Activated CD8-positive, alpha-beta memory T cell treated with anti-CD3 and anti-CD28 coated beads for 24 hours (primary cell): Measurements from ENCODE around the gene PRKAG2.
"Not testable (repeated sequence)": the region's sequence is repeated elsewhere in the genome, so short reads cannot be mapped to it uniquely, and the experiment has no call there.

Experiments
- DNase-seq: peaks from one replicate; pipeline ENCODE4 v3.0.0-alpha.2; 2020

Gene PRKAG2

DNA sequence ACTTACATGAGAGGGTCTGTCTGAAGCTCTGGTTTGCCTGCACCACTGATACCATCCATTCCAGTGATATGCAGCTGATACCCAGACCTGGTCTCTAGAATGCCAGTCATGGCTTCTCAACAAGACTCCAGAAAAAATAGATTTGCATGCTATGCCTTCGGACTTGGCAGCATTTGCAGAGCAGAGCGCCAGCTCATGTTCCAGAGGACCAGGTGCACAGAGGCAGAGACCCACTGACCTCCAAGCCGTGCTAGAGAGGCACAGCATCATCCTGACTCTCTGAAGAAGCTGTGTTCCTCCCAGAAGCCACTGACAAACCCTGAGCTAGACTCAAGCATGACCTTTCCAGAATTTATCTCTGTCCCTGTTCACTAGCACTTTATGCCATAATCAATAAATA is 6.9 kb upstream of the PRKAG2 start:
- DNase-seq, result no peak

DNA sequence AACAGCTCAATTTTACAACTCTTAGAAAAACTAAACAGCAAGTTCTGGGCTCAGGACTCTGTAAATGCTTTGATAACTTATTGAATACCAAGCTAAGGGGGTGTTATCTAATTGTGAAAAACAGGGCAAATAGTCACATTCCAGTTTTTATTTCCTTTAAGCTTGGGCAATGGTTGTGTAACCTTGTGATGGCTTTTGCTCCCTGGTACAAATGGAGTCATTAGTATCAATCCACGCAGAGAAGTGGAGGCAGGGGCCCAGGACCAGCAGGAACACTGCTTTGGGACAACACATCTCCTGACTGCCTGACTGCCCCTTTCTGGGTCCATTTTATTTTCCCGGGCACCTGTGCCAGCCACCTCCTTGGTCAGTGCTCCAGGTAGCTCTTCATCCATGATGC is 5.8 kb upstream of the PRKAG2 start:
- DNase-seq, result no peak

DNA sequence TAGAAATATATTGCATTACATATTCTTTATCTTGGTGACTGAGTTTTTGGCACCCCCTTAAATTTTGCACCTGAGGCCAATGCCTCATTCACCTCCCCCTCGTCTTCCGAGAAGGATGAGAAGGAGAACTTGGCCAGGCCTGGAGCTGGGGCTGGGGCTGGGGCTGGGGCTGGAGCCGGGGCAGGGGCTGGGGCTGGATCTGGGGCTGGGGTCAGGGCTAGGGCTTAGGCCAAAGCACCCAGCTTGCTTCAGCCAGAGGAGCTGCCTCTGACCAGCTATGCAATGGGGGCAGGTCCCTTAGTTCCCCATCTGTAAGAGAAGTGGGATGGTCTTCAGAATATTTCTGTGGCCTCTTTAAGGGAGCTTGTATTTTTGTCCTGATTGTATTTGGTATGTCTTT is 3.8 kb upstream of the PRKAG2 start:
- no peak for DNase-seq

DNA sequence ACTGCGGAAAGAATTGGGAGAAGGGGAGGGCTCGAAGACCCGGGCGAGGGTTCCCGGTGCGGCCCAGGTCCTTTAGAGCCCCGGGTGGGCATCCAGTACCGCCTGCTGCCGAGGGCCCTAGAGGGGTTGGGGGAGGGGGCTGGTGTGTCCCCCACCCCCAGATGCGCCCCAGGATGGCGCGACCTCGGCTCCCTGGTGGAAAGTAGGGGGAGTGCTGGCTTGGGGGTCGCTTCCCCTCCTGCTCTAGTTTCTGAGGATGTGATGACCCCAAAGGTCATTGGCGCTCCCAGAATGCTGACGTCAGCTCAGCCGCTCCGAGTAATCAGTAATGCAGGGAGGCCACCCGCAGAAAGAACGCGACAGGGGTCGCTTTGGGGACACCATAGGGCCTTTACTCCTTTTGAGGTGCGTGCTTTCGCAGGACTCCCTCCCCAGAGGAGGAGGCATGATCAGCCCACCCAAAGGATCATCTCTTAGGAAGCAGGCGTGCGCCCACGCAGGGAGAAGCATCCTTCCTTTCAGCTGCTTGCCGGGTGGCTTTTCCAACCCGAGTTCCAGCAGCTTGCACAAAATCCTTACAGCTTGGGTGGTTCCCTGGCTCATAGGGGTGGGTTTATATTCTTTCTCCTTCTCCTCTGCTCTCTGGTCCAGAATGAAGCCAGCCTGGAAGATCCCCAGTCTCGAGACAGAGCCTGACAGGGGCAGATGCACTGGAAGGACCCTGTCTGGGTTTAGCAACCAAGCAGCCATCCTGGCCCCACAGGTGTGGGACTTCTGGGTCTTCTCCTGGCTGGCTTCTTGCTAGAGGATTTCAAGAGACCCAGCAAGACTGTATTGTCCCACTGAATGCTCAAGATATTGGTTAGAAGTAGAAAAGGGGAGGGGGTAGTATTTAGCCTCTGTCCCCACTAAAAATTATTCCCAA is 1.3 kb upstream of the PRKAG2 start:
- DNase-seq, result no peak

DNA sequence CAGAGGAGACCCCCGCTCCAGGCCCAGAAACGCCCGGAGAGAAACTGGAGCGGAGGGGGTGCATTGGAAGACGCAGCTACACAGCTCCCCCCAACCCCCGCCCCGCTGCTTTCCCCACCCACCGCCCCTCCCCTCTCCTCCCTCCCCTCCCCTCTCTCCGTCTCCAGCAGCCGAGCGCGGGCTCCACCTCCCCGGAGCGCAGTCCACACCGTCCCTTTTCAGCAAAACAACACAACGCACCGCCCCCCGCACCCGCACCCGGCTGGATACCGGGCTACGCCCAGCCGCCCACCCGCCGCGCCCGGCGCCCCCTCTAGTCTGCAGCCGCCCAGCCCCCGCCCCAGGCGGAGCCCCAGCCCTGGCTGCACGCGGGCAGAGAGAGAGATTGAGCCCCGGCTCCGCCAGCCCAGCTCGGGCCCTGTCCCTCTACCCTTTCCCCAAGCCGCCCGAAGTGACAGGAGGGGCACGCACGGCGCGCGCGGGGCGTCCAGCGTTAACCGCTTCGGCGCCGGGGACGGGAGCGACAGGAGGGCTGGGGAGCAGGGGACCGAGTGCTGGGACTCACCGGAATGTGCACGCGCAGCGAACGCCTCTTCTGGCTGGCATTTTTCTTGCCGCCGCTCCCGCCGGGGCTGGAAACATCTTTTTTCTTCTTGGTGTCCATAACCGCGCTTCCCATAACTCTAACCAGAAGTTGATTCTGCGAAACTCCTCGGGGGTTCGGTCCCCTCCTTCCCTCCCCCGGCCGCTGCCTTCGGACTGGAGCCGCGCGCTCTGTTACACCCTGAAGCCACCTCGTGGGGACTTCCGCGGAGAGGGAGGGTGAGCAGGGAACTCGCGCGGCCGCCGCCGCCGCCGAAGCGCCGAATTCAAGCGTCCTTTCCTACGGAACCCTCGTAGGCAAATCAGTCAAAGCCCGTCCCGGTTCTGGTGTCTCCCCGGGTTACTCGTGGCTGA is 695 bp downstream of the PRKAG2 start:
- DNase-seq, result peak; percentile 85

DNA sequence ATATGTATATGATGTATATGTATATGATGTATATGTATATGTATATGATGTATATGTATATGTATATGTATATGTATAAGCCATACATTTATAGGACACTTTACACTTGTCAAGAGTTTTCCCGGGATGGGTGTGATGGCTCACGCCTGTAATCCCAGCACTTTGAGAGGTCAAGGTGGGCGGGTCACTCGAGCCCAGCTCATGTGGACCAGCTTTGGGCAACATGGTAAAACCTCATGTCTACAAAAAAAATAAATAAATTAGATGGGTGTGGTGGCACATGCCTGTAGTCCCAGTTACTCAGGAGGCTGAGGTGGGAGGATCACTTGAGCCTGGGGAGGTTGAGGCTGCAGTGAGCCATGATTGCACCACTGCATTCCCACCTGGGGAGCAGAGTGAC is 2.4 kb downstream of the PRKAG2 start:
- DNase-seq, result not testable (repeated sequence)

DNA sequence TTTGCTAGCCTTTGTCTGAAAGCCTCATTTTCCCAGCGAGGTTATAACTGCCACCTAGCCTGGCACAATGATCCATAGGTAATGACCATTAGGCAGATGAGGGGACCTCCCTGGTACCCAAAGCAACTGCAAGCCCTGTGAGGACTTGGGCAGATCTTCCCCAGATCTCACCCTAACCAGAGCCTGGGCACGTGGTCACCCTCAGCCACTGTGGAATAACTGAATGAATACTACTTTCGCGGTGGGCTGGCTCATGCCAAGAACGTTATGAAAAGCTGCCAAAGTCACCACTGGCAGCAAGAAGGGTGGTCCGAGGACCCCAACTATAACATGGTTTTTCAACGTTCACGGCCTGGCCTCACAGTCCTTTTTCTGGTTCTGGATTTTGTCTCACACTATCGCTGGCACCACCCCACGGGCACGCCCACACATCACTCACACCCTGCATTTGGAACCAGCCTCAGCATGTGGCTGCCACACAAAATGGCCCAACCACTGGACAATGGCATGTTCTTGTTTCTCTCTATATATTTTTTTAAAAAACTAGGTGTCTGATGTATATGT is 3.4 kb downstream of the PRKAG2 start:
- no peak for DNase-seq

DNA sequence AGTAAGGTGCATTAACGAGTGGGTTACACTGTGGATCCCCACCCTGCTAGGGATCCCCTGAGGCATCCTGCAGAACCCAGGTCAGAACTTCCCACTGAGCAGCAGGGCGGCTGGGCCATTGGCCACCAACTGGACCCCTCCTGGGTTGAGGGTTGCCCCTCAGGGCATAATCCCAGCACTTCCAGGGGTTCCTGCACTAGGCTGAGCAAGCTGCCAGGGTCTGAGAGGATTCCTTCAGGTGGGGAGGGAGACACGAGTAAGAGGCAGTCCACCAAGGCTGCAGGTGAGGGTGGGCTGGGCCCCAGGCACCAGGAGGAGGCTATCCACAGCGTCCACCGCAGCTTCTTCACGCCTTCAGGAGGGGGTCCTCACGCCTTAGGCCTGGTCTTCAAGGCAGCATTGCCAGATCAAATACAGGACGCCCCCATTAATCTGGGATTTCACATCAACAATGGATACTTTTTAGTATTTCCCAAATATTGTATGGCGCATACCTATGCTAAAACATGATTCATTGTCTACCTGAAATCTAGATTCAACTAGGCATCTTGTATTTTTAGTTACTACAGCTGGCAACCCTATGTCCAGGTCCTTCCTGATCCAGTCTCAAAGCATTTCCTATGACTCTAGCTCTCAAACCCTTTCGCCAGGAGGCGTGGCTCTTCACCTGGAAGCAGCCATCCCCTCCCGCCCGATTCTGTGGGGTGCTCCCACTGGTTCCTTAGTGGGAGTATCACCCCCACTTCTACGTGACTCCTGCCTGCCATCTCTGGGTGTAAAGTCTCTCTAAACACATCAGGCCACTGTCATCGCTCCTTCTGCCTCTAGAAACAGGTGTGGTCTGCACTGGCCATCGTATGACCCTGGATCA is 4.1 kb downstream of the PRKAG2 start:
- no peak for DNase-seq

DNA sequence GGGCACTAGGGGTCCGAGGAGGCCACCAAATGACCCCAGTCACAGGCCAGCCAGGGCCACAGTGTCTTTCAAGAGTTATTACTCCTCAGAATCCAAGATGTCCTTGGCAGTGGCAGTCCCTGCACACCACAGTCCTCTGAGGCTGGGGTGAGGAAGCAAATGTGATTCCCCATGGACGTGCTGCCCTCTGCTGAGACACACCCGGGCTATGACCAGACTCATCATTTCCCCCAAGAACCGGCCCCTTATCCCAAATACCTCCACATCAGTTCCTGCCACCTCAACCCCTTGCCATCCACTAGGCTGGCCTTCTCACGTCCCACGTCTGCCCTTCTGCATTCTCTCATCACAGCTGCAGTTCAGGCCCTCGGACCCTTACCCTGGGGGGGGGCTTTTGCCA is 5.0 kb downstream of the PRKAG2 start:
- no peak for DNase-seq

DNA sequence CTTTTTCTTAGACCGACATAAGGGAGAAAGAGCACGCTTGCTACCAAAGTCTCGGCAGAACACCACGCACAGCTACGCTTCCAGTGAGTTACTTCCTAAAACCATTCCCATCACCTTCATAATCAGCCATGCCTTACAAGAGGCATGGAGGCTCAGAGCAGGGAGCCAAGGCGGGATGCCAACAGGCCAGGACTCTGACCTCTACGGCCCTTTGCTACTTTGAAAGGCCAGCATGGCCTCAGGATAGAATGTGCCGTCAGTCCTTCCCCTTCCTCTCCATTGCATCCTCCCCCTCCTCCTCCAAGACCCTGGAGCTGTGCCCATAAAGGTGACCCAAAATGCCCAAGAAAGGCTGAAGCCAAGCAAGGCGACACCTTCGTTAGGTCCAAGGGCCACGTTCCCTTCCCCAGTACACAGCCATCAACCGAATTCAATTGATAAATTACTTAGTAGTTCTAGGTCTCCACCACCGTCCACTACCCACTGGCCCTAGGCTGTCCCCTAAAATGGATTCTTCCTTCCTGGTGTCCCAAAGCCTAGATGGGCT is 5.7 kb downstream of the PRKAG2 start:
- no peak for DNase-seq

DNA sequence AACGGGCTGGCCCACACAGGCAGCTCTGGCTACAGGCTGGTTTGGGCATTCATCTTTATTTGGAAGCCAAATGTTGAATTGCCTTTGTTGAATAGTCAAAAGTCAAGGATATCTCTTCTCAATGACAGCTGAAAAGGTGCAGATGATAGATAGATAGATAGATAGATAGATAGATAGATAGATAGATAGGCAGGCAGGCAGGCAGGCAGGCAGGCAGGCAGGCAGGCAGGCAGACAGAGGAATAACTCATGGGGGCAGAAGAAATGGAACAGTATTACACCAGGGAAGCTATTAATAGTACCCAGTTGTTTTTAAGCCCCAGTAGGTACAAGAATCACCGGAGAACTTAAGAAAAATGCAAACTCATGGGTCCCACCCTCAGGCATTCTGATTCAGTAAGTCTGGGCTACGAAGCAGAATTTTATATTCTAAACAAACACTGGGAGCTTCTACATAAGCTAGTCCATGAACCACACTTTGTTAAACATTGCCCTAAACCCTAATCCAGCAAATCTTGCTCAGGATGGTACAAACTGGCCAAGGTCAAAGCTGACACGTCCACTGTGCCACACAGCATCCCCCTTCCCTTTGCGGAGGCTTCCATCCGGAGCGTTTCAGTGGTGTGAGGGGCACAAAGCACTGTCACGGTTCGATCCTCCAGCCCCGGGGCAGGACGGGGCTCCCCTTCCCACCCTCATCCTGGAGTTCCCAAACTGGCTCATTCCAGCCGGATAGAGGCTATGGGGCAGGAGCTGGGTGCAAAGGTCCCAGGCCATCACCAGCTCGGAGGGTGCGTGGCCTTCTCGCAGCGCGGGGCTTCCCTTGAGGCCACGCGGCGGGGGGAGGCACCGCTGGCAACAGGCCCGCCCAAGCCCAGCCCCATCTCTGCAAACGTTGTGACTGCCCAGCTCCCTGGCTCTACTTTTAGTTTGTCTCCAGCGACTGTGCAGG is 6.7 kb downstream of the PRKAG2 start:
- DNase-seq, result no peak

DNA sequence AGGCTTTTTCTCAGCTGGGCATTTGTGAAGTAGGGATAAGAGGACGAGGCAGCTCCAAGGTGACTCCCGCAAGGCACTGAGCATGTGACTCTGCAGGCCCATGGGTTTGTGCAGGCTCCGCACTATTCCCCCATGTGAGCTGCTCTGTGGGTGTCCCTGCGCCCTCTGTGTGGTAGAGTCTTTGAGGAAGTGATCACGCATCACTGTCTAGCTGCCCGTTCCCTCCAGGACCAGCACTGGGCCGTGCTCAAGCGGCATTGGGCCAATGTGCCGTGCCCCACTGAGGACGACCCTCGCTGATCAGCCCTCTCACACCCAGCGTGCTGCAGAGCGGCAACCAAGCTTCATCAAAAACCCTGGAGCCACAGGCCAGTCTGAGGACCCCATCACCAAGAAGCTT is 7.5 kb downstream of the PRKAG2 start:
- no peak for DNase-seq

DNA sequence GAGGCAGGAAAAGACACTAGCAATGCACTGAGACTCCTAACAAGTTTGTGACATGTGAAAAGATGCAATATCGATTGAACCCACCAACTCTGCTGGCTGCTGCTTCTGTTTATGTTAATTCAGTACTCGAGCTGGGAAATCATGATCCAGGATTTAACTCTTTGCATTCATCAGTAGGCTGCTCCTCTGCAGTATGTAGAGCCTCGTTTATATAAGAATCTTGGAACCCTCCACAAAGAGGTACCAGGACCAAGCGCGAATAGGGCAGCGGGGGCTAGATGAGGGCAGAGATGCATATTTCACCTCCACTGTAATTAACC is 7.8 kb downstream of the PRKAG2 start:
- no peak for DNase-seq

DNA sequence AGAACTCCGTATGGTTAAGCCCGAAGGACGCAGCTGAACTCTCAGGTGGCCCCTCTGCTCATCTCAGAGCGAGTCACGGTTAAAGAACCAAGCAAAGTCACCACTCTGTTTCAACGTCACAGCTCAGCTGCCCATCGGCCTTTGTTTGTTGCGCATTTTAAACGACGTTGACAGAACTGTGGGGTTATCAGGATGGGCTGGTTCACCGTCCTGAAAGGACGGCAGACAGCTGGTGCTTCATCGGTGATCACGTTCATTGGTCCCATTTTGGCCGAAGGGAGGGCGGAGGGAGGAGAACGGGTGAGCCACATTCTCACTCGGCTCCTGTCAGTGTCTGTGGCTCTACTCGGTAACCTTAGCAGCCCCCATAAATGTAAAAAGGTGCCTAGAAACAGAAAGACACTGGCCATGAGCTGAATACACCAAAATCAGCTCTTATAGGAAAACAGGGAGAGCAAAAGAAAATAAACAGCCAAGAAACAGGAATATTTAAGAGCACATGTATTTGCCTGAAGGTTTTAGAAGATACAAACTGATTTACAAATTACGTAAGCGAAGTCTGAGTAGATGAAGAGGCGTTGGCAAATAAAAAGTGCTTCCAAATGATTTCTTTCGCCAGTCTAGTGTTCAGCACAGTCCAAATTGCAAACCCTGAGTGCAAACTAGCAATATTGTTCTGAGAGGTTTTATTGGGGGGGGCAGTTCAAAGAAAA is 8.4 kb downstream of the PRKAG2 start:
- DNase-seq, result no peak

DNA sequence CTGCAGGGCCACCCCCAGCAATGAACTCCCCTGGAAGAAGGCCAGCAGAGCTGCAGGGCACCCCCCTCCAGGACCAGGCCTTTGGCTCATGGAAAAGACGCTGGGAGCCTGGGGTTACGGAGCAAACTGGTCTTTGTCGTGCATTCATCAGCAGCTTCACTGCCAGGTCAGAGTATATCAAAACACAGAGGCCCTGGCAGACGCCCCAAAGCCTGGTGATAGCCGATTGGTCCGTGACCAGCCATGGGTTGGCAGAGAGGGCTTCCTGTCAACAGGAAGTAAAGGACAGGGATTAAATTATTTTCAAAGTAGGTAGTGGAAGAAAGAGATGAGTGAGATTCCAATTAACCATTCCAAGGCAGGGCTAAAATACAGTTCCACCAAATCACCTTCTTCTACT is 9.0 kb downstream of the PRKAG2 start:
- DNase-seq, result no peak

DNA sequence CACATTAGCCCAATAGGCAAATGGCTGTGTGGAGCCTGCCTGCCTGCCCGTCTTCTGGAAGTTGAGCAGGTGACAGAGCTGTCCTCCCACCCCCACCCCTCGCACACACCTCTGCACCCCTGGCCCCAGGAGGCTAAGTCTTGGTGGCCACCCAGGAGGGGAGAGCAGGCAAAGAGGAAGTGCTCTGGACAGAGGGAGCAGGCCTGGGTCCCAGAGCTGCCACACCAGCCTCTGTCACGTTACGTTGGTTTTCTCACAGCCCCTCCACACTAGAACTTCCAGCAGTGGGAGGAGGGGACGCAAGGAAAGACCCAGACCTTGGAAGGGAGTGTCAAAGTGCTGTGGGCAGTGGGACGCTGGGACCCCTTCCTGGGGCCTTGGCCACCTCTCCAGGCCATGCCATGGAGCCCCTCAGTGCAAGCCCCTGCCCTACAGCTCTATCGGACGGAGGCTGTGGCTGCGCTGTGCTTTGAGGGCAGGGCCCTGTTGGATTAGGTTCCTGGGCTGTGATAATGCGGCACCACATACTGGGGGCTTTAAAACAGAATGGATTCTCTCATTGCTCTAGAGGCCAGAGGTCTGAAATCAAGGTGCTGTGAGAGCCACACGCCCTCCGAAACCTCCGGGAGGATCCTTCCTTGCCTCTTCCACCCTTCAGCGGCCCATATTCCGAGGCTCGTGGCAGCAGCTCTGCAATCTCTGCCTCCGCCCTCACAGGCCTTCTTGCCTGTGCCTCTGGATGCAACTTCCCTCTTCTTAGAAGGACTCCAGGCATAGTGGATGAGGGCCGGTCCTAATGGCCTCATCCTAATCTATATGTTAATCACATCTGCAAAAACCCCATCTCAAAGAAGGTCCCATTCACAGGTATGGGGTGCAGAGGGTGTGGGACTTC is 9.9 kb downstream of the PRKAG2 start:
- DNase-seq, result no peak

DNA sequence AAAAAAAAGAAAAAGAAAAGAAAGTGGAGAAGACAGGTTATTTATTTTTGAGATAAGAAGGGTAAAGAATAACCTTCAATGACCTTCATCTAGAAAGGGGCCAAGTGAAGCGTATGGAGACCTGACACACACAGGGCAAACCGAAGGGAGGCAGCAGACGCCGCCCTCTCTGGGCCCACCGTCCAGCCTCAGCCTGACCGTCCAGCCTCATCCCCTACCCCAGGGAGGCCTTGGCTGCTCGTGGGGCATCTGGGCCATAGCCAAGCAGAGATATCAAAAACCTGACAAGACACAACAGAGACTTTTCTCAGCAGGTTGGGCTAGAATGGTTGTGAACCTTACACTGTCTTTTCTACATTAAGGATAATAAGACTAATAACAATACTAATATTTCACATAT is 10.9 kb downstream of the PRKAG2 start:
- DNase-seq, result no peak

DNA sequence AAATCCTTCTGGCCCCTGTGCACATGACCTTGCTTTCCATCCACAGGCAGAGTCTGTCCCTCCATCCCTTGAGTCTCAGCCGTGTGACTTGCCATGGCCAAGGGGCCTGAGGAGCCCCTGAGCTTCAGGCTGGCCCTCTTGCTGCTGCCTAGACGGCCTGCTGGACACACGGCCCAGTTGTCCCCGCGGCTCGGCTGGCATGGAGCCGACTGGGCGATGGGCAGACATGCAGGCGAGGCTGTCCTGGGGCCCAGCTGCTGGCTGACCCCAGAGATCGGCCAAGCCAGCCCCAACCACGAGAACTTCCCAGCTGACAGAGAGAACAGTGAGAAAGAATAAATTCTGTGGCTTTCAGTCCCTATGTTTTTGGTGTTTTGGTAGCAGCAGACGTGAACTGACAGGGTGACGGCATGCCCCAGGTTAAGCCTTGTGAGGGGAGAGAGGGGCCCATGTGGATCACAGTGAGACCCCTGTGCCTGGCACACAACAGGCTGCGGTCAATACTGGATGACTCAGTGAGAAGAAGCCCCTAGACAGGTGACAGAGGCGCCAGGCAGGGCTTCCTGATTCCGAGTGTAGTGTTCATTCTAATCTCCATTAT is 11.7 kb downstream of the PRKAG2 start:
- no peak for DNase-seq

DNA sequence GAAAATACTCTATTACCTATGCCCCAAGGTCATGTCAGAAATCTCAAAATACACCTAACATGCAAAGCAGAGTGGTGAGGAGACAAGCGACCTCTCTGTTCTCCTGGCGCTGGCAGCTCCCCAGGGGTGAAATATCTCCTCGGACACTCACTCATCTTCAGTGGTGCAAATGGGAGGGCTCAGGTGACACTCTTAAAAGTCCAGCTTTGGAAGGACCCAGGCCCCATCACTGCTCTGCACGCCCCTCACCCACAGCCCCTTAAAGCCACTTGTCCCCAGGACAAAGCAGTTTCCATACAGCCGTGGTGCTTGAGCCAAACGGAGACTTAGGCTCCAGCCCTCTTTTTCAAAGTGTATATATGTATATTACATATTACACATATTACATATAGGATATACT is 12.4 kb downstream of the PRKAG2 start:
- no peak for DNase-seq
